GM20431 (cell line): ENCODE data around the gene NRGN.

Experiments
- in situ Hi-C: fragments of 300-500 bp; cut with MseI, MboI; formaldehyde crosslinking; loops from one replicate; pipeline ENCODE4 v1.15.0; 2020; ENCODE audit warnings: low sequenced_read_pairs; ENCODE audit not compliant: unreplicated experiment

The NRGN gene

GRCh38 chr11:124770959-124771358, 31.2 kb downstream of the NRGN start:
- in situ Hi-C loops, result loop anchor here (25.0 kb wide), 1 partner anchor 109 kb away; the partner anchor contains the start of genes SIAE and SPA17

GRCh38 chr11:124776865-124777645, 37.3 kb downstream of the NRGN start:
- in situ Hi-C loops, result no loop called here

DNA sequence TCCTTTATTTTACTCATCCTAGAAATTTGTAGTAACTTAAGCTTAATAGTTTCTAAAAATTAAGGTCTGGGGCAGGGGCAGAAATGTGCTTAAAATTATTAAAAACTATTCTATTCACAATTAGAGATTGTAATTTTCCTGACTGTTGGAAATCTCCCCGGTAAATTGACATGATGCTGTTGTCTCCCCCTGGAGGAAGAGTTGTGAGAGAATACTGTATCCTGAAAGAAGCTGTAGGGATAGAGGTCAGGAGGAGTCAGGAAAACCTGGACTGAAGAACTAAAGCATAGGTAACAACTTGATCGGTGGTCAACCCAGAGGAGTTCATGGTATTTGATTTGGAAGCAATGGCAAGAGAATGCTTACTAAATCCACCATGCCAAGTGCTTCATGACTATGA, 38.5 kb downstream of the NRGN start:
- in situ Hi-C loops, result no loop called here

DNA sequence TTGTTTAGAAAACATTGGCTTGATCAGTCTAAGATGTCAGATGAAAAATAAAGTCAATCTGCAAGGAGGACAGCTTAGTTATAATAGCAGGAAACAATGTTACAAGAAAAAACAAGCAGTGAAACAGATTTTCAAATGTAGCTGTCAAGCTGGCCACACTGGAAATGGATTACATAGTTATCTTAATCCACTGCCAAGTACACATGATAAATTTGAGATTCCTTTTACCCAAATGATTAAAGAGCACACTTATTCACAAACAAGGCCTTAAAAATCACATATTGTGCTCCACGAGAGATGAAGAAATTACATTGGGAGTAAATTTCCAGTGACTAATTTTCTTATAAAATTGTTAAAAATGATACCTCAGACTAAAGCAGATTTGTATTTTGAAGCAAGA, 39.8 kb downstream of the NRGN start:
- in situ Hi-C loops, result no loop called here

DNA sequence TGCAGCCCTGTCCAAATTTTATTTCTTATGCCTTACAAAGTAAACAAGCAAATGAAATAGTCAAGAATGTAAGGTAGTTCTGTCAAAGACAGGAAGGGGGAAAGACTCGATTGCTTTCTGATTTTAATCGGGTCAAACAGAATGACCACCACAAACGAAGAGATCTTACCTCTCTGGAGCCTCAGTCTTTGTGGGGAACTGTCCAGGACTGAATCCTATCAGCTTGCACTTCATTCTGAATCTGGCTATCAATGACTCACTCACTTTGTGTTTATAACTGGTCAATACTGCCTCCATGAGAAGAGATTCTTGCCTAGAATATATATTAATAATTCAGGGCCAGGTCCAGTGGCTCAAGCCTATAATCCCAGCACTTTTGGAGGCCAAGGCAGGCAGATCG, 43.3 kb downstream of the NRGN start:
- in situ Hi-C loops, result no loop called here

GRCh38 chr11:124784051-124784450, 44.3 kb downstream of the NRGN start:
- in situ Hi-C loops, result no loop called here

DNA sequence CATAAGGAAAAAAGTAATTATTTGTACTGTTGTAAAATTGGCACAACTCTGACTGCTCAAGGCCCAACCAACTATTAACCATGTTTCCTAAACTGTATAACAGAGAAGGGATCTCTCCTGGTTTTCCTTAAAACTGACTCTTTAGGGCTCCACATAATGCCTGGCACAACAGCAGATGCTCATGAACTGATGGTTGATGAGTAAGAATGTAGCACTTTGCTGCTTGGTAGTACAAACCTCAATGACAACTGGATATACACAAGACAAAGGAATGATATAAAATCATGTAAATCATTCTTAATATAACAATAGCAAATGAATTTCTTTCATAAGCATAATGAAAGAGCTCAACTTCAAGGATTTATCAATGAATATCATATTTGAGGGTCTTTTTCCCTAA, 48.8 kb downstream of the NRGN start:
- in situ Hi-C loops, result no loop called here

GRCh38 chr11:124791626-124792341, 52.0 kb downstream of the NRGN start:
- in situ Hi-C loops, result no loop called here

DNA sequence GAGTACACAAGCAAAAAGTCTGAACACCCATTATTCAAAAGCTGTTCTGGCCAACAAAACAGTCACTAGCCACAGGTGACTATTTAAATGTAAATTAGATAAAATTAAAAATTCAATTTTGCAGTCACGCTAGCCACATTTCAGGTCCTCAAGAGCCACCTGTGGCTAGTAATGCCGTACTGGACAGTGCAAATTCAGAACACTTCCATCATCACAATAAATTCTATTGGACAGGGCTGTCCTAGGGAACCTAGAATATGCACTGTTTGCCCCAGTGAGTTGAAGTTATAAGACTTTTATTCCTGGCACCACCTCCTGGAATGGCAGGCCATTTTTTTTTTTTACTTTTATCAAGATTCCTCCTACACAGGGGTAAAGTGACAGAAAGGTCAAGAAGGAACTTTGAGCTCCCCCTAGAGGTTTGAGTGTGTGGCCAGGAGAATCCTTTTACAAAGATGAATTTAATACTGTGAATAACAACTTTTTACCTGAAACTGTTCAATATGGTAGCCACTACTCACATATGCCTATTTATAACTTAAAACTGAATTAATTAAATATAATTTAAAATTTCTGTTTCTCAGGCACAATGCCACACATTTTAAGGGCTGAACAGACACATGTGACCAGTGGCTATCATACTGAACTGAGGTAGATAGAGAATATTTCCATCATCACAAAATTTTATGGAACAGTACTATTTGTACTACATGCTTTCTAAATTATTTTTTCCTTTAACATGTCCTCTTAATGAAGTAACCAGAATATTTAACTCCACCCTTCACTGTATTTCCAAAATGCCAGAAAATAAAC, 53.9 kb downstream of the NRGN start:
- in situ Hi-C loops, result no loop called here

- in situ Hi-C loops, result no loop called here
Observed at GRCh38 chr11:124796312-124796711, 56.6 kb downstream of the NRGN start.
